HepG2 (cell line): ENCODE data around the gene INPP5E. TPM values are rescaled to one million over a fixed set of nuclear protein-coding genes. Genes with fewer than 3 reads are reported as not detected.

Experiments used
- ATF3 ChIP-seq: sonication (generic); formaldehyde crosslinking; IDR thresholded peaks from 2 replicates; pipeline ENCODE4 v1.4.0; 2020; ENCODE audit warnings: missing genetic modification reagents
- GMEB1 ChIP-seq: sonication (generic); formaldehyde crosslinking; IDR thresholded peaks from 2 replicates; pipeline ENCODE4 v1.5.1; 2020; ENCODE audit warnings: missing genetic modification reagents, mild to moderate bottlenecking, borderline replicate concordance
- MTA1 ChIP-seq: sonication (generic); formaldehyde crosslinking; IDR thresholded peaks from 2 replicates; pipeline ENCODE4 v1.4.0; 2020; ENCODE audit warnings: missing genetic modification reagents, mild to moderate bottlenecking, borderline replicate concordance
- PCBP2 ChIP-seq: fragments of 200-400 bp; formaldehyde crosslinking; optimal IDR thresholded peaks from 2 replicates; pipeline ENCODE3; 2018; ENCODE audit warnings: low read length, low read depth; ENCODE audit not compliant: poor library complexity, severe bottlenecking
- PRDM10 ChIP-seq: sonication (generic); formaldehyde crosslinking; IDR thresholded peaks from 2 replicates; pipeline ENCODE4 v1.4.0; 2020; ENCODE audit warnings: low read depth, missing genetic modification reagents
- SETDB1 ChIP-seq: sonication (generic); formaldehyde crosslinking; IDR thresholded peaks from 2 replicates; pipeline ENCODE4 v1.5.1; 2020; ENCODE audit warnings: missing genetic modification reagents, mild to moderate bottlenecking, borderline replicate concordance
- SKIL ChIP-seq: sonication (generic); formaldehyde crosslinking; IDR thresholded peaks from 2 replicates; pipeline ENCODE4 v1.8.0; 2022; ENCODE audit warnings: missing genetic modification reagents, mild to moderate bottlenecking, moderate library complexity, borderline replicate concordance
- SP5 ChIP-seq: IDR thresholded peaks from 2 replicates; pipeline ENCODE4 v1.6.1; 2016; ENCODE audit warnings: low read depth, borderline replicate concordance
- TFAP4 ChIP-seq: sonication (generic); IDR thresholded peaks from 2 replicates; pipeline ENCODE4 v1.6.1; 2016; ENCODE audit warnings: low read depth, borderline replicate concordance
- ZHX1 ChIP-seq: sonication (generic); formaldehyde crosslinking; IDR thresholded peaks from 2 replicates; pipeline ENCODE4 v1.8.1; 2022; ENCODE audit warnings: low read depth, mild to moderate bottlenecking, missing genetic modification reagents
- ZNF121 ChIP-seq: sonication (generic); formaldehyde crosslinking; IDR thresholded peaks from 2 replicates; pipeline ENCODE4 v1.5.0; 2020; ENCODE audit warnings: mild to moderate bottlenecking, missing genetic modification reagents
- ZNF317 ChIP-seq: sonication (generic); formaldehyde crosslinking; IDR thresholded peaks from 2 replicates; pipeline ENCODE4 v1.5.0; 2020; ENCODE audit warnings: mild to moderate bottlenecking, missing genetic modification reagents
- ZNF33B ChIP-seq: sonication (generic); formaldehyde crosslinking; IDR thresholded peaks from 2 replicates; pipeline ENCODE4 v1.5.1; 2020; ENCODE audit warnings: mild to moderate bottlenecking, missing genetic modification reagents
- ZNF747 ChIP-seq: sonication (generic); formaldehyde crosslinking; IDR thresholded peaks from 2 replicates; pipeline ENCODE4 v1.8.1; 2023; ENCODE audit warnings: missing genetic modification reagents, mild to moderate bottlenecking, borderline replicate concordance
- polyA plus RNA-seq, 8 experiments: library from polyadenylated mRNA; depleted of rRNA in 3 of 8; stranded (reverse) in 7 of 8; unstranded in 1 of 8; fragments of >200 nt; fragmentation: Illumina TruSeq in 4 of 8; extraction: Trizol in 4 of 8; gene quantifications; 2 replicates each; pipeline versions ENCODE4 v1.2.1 to v1.2.3, GENCODE V29; 2011 to 2016; ENCODE audit warnings: low read depth in 4 of 8, missing spikeins in 1 of 8, mixed read lengths in 1 of 8; ENCODE audit not compliant: insufficient read depth in 1 of 8
- total RNA-seq, 5 experiments: library from RNA; depleted of rRNA; stranded (reverse); fragments of >200 nt; fragmentation: Illumina TruSeq; extraction: Trizol; gene quantifications; 2 replicates each; pipeline ENCODE4 v1.2.3, GENCODE V29; 2016; ENCODE audit warnings: low read depth in 1 of 5

Gene INPP5E
- total and polyA plus RNA-seq, 2 of the 13 experiments (the other 11 are each of a cell fraction or from before 2014, with no cell fraction given) = 5.5 TPM

- TF ChIP-seq PRDM10 (CRISPR knock-in tag) = no peak
- TF ChIP-seq PCBP2 = no peak
- no peak for TF ChIP-seq MTA1 (CRISPR knock-in tag)
- TF ChIP-seq ZNF317 = no peak
- 0 out of 2 replicates have a peak, but pooled peaks have one; percentile 26 for TF ChIP-seq SKIL
- TF ChIP-seq ATF3 (CRISPR knock-in tag) = no peak
- TF ChIP-seq TFAP4 = no peak
- no peak for TF ChIP-seq ZNF121
- TF ChIP-seq ZNF33B (CRISPR knock-in tag) = no peak
- TF ChIP-seq ZNF747 = no peak
- TF ChIP-seq GMEB1 (CRISPR knock-in tag) = peak; percentile 39; the same call in 1 of the 2 replicates
- no peak for TF ChIP-seq SETDB1
- TF ChIP-seq ZHX1 (CRISPR knock-in tag) = no peak
- no peak for TF ChIP-seq SP5 (CRISPR knock-in tag)
These were observed 29.8 kb downstream of the INPP5E start (continued) for GRCh38 chr9:136409557-136410455.
